Astrocyte (in vitro differentiated cells and primary cell): Measurements from ENCODE around the gene GNA14. TPM values are rescaled to one million over a fixed set of nuclear protein-coding genes. Genes with fewer than 3 reads are reported as not detected.

Experiments
- DNase-seq: peaks from one replicate; pipeline ENCODE4 v3.0.0-alpha.2; 2010; ENCODE audit warnings: low read depth
- FAIRE-seq: peaks from 2 replicates; lab custom pipeline; 2011; peaks lifted over from hg19 to GRCh38; lab: Jason Lieb, UNC
- H2AFZ ChIP-seq: 2 replicates; pipeline ENCODE4 v1.6.0; 2012; ENCODE audit warnings: low read depth, low read length, inconsistent platforms
- H3K27ac ChIP-seq: 2 replicates; pipeline ENCODE4 v1.5.1; 2011; ENCODE audit warnings: low read depth, low read length, inconsistent platforms
- H3K27me3 ChIP-seq: 2 replicates; pipeline ENCODE4 v1.6.0; 2011; ENCODE audit warnings: low read length, inconsistent platforms; ENCODE audit not compliant: insufficient read depth
- H3K36me3 ChIP-seq: 2 replicates; pipeline ENCODE4 v1.5.1; 2011; ENCODE audit warnings: low read length, inconsistent platforms; ENCODE audit not compliant: insufficient read depth
- H3K4me1 ChIP-seq: 2 replicates; pipeline ENCODE4 v1.5.1; 2011; ENCODE audit warnings: low read length, inconsistent platforms; ENCODE audit not compliant: insufficient read depth
- H3K4me2 ChIP-seq: 2 replicates; pipeline ENCODE4 v1.6.0; 2012; ENCODE audit warnings: low read length, inconsistent platforms
- H3K4me3 ChIP-seq: 2 replicates; pipeline ENCODE4 v1.5.1; 2011; ENCODE audit warnings: low read depth, mild to moderate bottlenecking, low read length, inconsistent platforms; ENCODE audit not compliant: insufficient read depth
- H3K79me2 ChIP-seq: 2 replicates; pipeline ENCODE4 v1.6.0; 2012; ENCODE audit warnings: mild to moderate bottlenecking, low read length, inconsistent platforms; ENCODE audit not compliant: insufficient read depth
- H3K9ac ChIP-seq: 2 replicates; pipeline ENCODE4 v1.6.0; 2012; ENCODE audit warnings: mild to moderate bottlenecking, low read length, inconsistent platforms
- H3K9me3 ChIP-seq: 2 replicates; pipeline ENCODE4 v1.5.1; 2012; ENCODE audit warnings: low read depth, mild to moderate bottlenecking, low read length, inconsistent platforms; ENCODE audit not compliant: insufficient read depth
- H4K20me1 ChIP-seq: 2 replicates; pipeline ENCODE4 v1.6.0; 2012; ENCODE audit warnings: low read length, inconsistent platforms; ENCODE audit not compliant: insufficient read depth
- H3K27ac Mint-ChIP-seq: one replicate; pipeline ENCODE4 v1.8.0; 2021; ENCODE audit warnings: mild to moderate bottlenecking, mixed read lengths; ENCODE audit not compliant: unreplicated experiment
- H3K27me3 Mint-ChIP-seq: one replicate; pipeline ENCODE4 v1.8.0; 2021; ENCODE audit warnings: low read depth, mixed read lengths; ENCODE audit not compliant: unreplicated experiment
- H3K36me3 Mint-ChIP-seq: one replicate; pipeline ENCODE4 v1.8.0; 2021; ENCODE audit warnings: low read depth, mixed read lengths; ENCODE audit not compliant: unreplicated experiment
- H3K4me1 Mint-ChIP-seq: one replicate; pipeline ENCODE4 v1.8.0; 2021; ENCODE audit warnings: low read depth, mixed read lengths; ENCODE audit not compliant: unreplicated experiment
- H3K4me3 Mint-ChIP-seq: one replicate; pipeline ENCODE4 v1.8.0; 2021; ENCODE audit warnings: mild to moderate bottlenecking, moderate library complexity, mixed read lengths; ENCODE audit not compliant: unreplicated experiment
- H3K9me3 Mint-ChIP-seq: one replicate; pipeline ENCODE4 v1.8.0; 2021; ENCODE audit warnings: mild to moderate bottlenecking, mixed read lengths; ENCODE audit not compliant: unreplicated experiment
- EZH2 ChIP-seq: IDR thresholded peaks from 2 replicates; pipeline ENCODE4 v1.6.1; 2012; ENCODE audit warnings: mild to moderate bottlenecking, low read length, inconsistent platforms; ENCODE audit not compliant: insufficient read depth
- total RNA-seq: library from RNA; stranded (reverse); gene quantifications from 2 replicates; pipeline ENCODE4 v1.2.1, GENCODE V29; 2021
- TF ChIP-seq, protein P1 (sequence below): IDR thresholded peaks from 2 replicates; pipeline ENCODE4 v1.5.1; 2011; ENCODE audit warnings: low read depth, mild to moderate bottlenecking, inconsistent platforms, low read length, moderate library complexity; ENCODE audit not compliant: insufficient read depth

Gene GNA14
- total RNA-seq, 1 donor from 2014 or later: 1.0 TPM

- H3K79me2 ChIP-seq: no peaks in the 10 kb centered on the region
- no peaks in the 10 kb centered on the region for H3K27me3 ChIP-seq
- no peaks in the 10 kb centered on the region for H3K36me3 ChIP-seq
- peak; percentile 43 for DNase-seq
- peaks cover 2% of the 10 kb centered on the region for H3K9me3 Mint-ChIP-seq
- peaks cover 5% of the 10 kb centered on the region for H3K4me1 ChIP-seq
- H3K4me3 Mint-ChIP-seq: no peak overlapping the region
- no peak overlapping the region for H3K27ac ChIP-seq
- no peak overlapping the region for H2AFZ ChIP-seq
- peaks cover 3% of the 10 kb centered on the region for H3K4me1 Mint-ChIP-seq
- H3K9me3 ChIP-seq: no peaks in the 10 kb centered on the region
- no peak for FAIRE-seq
- H3K9ac ChIP-seq: no peak overlapping the region
- TF ChIP-seq, protein P1, sequence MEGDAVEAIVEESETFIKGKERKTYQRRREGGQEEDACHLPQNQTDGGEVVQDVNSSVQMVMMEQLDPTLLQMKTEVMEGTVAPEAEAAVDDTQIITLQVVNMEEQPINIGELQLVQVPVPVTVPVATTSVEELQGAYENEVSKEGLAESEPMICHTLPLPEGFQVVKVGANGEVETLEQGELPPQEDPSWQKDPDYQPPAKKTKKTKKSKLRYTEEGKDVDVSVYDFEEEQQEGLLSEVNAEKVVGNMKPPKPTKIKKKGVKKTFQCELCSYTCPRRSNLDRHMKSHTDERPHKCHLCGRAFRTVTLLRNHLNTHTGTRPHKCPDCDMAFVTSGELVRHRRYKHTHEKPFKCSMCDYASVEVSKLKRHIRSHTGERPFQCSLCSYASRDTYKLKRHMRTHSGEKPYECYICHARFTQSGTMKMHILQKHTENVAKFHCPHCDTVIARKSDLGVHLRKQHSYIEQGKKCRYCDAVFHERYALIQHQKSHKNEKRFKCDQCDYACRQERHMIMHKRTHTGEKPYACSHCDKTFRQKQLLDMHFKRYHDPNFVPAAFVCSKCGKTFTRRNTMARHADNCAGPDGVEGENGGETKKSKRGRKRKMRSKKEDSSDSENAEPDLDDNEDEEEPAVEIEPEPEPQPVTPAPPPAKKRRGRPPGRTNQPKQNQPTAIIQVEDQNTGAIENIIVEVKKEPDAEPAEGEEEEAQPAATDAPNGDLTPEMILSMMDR: no peak
- TF ChIP-seq EZH2: no peak
- no peak overlapping the region for H3K4me3 ChIP-seq
- no peaks in the 10 kb centered on the region for H4K20me1 ChIP-seq
- H3K27me3 Mint-ChIP-seq: peaks cover 2% of the 10 kb centered on the region
- H3K4me2 ChIP-seq: peak overlapping the region; percentile 47
- H3K36me3 Mint-ChIP-seq: no peaks in the 10 kb centered on the region
- no peak overlapping the region for H3K27ac Mint-ChIP-seq
Observed at GRCh38 chr9:77663754-77664153, 15.6 kb upstream of the GNA14 start.

DNA sequence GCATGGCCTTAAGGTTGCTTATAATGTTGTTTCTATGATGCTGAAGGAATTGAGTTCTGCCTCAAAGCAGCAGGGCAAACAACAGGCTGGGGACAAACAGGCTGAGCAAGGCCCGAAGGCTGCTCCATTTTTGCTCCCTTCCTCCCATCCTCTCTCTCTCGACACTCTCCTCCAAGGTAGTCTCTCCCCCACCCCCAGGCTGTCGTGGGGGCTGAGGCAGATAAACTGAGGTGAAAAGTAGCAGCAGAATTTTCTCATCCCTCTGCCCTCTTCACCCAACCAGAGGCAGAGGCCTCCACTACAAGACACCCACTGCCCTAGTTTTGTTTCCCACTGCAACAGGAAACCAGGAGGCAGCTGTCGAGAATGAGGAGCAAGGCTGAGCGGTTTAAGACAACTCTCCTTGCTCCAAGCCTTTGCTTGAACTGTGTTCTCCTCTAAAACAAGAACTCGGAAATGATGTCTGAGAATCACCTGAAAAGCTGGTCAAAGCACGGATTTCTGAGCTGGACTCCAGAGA lies 13.5 kb upstream of the GNA14 start:
- DNase-seq (no peak), FAIRE-seq (no peak)
- Histone ChIP-seq H3K27me3 (no peaks in the 10 kb centered on the region), H3K4me2 (no peak overlapping the region), H4K20me1 (no peaks in the 10 kb centered on the region), H3K4me3 (no peak overlapping the region), H3K27ac (no peak overlapping the region), H3K9me3 (no peaks in the 10 kb centered on the region), H3K9ac (no peak overlapping the region), H3K4me1 (peaks cover 5% of the 10 kb centered on the region), H3K36me3 (no peaks in the 10 kb centered on the region), H3K79me2 (no peaks in the 10 kb centered on the region), H2AFZ (no peak overlapping the region)
- Mint-ChIP-seq H3K9me3 (peaks cover 2% of the 10 kb centered on the region), H3K27ac (no peak overlapping the region), H3K4me1 (peaks cover 3% of the 10 kb centered on the region), H3K27me3 (peaks cover 2% of the 10 kb centered on the region), H3K36me3 (no peaks in the 10 kb centered on the region), H3K4me3 (no peak overlapping the region)
- TF ChIP-seq, protein P1: no peak
- TF ChIP-seq EZH2: no peak

- H3K27me3 ChIP-seq: no peaks in the 10 kb centered on the region
- H3K36me3 ChIP-seq: no peaks in the 10 kb centered on the region
- H3K27ac ChIP-seq: no peak overlapping the region
- H2AFZ ChIP-seq: no peak overlapping the region
- H4K20me1 ChIP-seq: no peaks in the 10 kb centered on the region
- no peak overlapping the region for H3K9ac ChIP-seq
- Mint-ChIP-seq H3K4me1 (peaks cover 3% of the 10 kb centered on the region), H3K36me3 (no peaks in the 10 kb centered on the region), H3K4me3 (no peak overlapping the region), H3K9me3 (peaks cover 2% of the 10 kb centered on the region), H3K27me3 (peaks cover 2% of the 10 kb centered on the region), H3K27ac (no peak overlapping the region)
- peaks cover 5% of the 10 kb centered on the region for H3K4me1 ChIP-seq
- no peak for FAIRE-seq
- TF ChIP-seq, protein P1: no peak
- no peak for TF ChIP-seq EZH2
- H3K79me2 ChIP-seq: no peaks in the 10 kb centered on the region
- H3K4me2 ChIP-seq: no peak overlapping the region
- H3K9me3 ChIP-seq: no peaks in the 10 kb centered on the region
- no peak overlapping the region for H3K4me3 ChIP-seq
- no peak for DNase-seq
Observed at GRCh38 chr9:77659926-77660325, 11.8 kb upstream of the GNA14 start.
